ENCODE data around the gene SPAG17.

DNA sequence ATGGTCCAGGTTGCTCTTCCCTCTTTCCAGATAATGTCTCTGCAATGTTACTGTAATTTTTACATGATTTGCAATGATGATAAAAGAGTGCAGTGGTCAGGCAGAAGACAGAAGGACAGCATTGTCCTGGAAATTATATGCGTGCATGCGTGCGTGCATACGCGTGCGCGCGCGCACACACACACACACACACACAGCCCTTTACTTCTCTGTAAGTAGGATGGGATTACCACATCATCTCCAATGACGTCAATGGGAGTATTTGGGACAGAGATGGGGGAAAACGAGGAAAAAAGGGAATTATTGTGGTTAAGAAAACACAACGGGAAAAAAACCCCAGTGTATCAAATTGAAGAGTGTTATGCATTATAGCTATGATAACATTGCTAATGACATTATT, 99.7 kb downstream of the SPAG17 start:
- TF ChIP-seq GABPB1 (CRISPR knock-in tag; IDR thresholded peaks at IDR 0.05) (no peak), SMAD3 (CRISPR knock-in tag; IDR thresholded peaks at IDR 0.05; ENCODE audit: borderline replicate concordance) (no peak), NFE2L1 (CRISPR knock-in tag; IDR thresholded peaks at IDR 0.05) (no peak), TCF7 (CRISPR knock-in tag; IDR thresholded peaks at IDR 0.05; ENCODE audit: low read depth) (no peak), IRF2 (CRISPR knock-in tag; IDR thresholded peaks at IDR 0.05; ENCODE audit: borderline replicate concordance, low read depth) (no peak)
- TF ChIP-seq, protein P1, sequence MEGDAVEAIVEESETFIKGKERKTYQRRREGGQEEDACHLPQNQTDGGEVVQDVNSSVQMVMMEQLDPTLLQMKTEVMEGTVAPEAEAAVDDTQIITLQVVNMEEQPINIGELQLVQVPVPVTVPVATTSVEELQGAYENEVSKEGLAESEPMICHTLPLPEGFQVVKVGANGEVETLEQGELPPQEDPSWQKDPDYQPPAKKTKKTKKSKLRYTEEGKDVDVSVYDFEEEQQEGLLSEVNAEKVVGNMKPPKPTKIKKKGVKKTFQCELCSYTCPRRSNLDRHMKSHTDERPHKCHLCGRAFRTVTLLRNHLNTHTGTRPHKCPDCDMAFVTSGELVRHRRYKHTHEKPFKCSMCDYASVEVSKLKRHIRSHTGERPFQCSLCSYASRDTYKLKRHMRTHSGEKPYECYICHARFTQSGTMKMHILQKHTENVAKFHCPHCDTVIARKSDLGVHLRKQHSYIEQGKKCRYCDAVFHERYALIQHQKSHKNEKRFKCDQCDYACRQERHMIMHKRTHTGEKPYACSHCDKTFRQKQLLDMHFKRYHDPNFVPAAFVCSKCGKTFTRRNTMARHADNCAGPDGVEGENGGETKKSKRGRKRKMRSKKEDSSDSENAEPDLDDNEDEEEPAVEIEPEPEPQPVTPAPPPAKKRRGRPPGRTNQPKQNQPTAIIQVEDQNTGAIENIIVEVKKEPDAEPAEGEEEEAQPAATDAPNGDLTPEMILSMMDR (IDR thresholded peaks at IDR 0.05), result no peak
- TF ChIP-seq, protein P2, sequence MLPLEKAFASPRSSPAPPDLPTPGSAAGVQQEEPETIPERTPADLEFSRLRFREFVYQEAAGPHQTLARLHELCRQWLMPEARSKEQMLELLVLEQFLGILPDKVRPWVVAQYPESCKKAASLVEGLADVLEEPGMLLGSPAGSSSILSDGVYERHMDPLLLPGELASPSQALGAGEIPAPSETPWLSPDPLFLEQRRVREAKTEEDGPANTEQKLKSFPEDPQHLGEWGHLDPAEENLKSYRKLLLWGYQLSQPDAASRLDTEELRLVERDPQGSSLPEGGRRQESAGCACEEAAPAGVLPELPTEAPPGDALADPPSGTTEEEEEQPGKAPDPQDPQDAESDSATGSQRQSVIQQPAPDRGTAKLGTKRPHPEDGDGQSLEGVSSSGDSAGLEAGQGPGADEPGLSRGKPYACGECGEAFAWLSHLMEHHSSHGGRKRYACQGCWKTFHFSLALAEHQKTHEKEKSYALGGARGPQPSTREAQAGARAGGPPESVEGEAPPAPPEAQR (CRISPR knock-in tag; IDR thresholded peaks at IDR 0.05), result no peak
- TF ChIP-seq, protein P3, sequence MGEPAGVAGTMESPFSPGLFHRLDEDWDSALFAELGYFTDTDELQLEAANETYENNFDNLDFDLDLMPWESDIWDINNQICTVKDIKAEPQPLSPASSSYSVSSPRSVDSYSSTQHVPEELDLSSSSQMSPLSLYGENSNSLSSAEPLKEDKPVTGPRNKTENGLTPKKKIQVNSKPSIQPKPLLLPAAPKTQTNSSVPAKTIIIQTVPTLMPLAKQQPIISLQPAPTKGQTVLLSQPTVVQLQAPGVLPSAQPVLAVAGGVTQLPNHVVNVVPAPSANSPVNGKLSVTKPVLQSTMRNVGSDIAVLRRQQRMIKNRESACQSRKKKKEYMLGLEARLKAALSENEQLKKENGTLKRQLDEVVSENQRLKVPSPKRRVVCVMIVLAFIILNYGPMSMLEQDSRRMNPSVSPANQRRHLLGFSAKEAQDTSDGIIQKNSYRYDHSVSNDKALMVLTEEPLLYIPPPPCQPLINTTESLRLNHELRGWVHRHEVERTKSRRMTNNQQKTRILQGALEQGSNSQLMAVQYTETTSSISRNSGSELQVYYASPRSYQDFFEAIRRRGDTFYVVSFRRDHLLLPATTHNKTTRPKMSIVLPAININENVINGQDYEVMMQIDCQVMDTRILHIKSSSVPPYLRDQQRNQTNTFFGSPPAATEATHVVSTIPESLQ (CRISPR knock-in tag; IDR thresholded peaks at IDR 0.05), result no peak
- TF ChIP-seq, protein P4, sequence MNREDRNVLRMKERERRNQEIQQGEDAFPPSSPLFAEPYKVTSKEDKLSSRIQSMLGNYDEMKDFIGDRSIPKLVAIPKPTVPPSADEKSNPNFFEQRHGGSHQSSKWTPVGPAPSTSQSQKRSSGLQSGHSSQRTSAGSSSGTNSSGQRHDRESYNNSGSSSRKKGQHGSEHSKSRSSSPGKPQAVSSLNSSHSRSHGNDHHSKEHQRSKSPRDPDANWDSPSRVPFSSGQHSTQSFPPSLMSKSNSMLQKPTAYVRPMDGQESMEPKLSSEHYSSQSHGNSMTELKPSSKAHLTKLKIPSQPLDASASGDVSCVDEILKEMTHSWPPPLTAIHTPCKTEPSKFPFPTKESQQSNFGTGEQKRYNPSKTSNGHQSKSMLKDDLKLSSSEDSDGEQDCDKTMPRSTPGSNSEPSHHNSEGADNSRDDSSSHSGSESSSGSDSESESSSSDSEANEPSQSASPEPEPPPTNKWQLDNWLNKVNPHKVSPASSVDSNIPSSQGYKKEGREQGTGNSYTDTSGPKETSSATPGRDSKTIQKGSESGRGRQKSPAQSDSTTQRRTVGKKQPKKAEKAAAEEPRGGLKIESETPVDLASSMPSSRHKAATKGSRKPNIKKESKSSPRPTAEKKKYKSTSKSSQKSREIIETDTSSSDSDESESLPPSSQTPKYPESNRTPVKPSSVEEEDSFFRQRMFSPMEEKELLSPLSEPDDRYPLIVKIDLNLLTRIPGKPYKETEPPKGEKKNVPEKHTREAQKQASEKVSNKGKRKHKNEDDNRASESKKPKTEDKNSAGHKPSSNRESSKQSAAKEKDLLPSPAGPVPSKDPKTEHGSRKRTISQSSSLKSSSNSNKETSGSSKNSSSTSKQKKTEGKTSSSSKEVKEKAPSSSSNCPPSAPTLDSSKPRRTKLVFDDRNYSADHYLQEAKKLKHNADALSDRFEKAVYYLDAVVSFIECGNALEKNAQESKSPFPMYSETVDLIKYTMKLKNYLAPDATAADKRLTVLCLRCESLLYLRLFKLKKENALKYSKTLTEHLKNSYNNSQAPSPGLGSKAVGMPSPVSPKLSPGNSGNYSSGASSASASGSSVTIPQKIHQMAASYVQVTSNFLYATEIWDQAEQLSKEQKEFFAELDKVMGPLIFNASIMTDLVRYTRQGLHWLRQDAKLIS (CRISPR knock-in tag; IDR thresholded peaks at IDR 0.05; ENCODE audit: borderline replicate concordance), result no peak
- TF ChIP-seq, protein P5, sequence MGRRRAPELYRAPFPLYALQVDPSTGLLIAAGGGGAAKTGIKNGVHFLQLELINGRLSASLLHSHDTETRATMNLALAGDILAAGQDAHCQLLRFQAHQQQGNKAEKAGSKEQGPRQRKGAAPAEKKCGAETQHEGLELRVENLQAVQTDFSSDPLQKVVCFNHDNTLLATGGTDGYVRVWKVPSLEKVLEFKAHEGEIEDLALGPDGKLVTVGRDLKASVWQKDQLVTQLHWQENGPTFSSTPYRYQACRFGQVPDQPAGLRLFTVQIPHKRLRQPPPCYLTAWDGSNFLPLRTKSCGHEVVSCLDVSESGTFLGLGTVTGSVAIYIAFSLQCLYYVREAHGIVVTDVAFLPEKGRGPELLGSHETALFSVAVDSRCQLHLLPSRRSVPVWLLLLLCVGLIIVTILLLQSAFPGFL (CRISPR knock-in tag; IDR thresholded peaks at IDR 0.05; ENCODE audit: borderline replicate concordance), result no peak
- TF ChIP-seq, protein P6, sequence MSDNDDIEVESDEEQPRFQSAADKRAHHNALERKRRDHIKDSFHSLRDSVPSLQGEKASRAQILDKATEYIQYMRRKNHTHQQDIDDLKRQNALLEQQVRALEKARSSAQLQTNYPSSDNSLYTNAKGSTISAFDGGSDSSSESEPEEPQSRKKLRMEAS (CRISPR knock-in tag; IDR thresholded peaks at IDR 0.05), result no peak

All from WTC11 (cell line).